Spleen (tissue), 7 donors: ENCODE data around the gene MAST4.

ENCODE experiments used
- POLR2A ChIP-seq, 3 donors: fragments of 450-650 bp; IDR thresholded peaks; one replicate each; pipeline ENCODE4 v1.5.1; 2017; ENCODE audit warnings: antibody characterized with exemption in 3 of 3, mild to moderate bottlenecking in 1 of 3
- POLR2AphosphoS5 ChIP-seq, 3 donors: sonication (generic); formaldehyde crosslinking; IDR thresholded peaks; one replicate each; pipeline ENCODE4 v1.5.1; 2017; ENCODE audit warnings: antibody characterized with exemption in 3 of 3
- TF ChIP-seq, protein P1 (sequence below), 11 experiments: fragments of 200-600 bp in 7 of 11; fragments of 450-650 bp in 4 of 11; sonication (generic) in 4 of 11; IDR thresholded peaks in 8 of 11; conservative IDR thresholded peaks in 3 of 11; 1 replicate in 7 of 11; 2 replicates in 4 of 11; pipeline versions ENCODE4 v1.4.0 to v1.8.0; 2016 to 2021; ENCODE audit warnings: antibody characterized with exemption in 11 of 11, inconsistent platforms in 4 of 11, mild to moderate bottlenecking in 1 of 11
- donor health status: DM: no; HTN: no; CAD: no; lungs with moderate emphysema.
- donor health status: DM: no; HTN: no; CAD: no.
- donor health status: DM: no; HTN: no; CAD: no.

DNA sequence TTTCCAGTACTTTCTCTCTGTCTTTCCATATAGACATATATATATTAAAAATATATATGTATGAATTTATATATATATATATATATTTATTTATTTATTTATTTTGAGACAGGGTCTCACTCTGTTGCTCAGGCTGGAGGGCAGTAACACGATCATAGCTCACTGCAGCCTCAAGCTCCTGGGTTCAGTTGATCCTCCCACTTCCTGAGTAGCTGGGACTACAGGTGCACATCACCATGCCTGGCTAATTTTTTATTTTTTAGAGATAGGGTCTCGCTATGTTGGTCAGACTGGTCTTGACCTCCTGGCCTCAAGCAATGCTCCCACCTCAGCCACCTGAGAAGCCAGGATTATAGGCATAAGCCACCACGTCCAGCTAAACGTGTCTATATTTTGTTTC lies 390.3 kb downstream of the MAST4 start:
- TF ChIP-seq, protein P1, sequence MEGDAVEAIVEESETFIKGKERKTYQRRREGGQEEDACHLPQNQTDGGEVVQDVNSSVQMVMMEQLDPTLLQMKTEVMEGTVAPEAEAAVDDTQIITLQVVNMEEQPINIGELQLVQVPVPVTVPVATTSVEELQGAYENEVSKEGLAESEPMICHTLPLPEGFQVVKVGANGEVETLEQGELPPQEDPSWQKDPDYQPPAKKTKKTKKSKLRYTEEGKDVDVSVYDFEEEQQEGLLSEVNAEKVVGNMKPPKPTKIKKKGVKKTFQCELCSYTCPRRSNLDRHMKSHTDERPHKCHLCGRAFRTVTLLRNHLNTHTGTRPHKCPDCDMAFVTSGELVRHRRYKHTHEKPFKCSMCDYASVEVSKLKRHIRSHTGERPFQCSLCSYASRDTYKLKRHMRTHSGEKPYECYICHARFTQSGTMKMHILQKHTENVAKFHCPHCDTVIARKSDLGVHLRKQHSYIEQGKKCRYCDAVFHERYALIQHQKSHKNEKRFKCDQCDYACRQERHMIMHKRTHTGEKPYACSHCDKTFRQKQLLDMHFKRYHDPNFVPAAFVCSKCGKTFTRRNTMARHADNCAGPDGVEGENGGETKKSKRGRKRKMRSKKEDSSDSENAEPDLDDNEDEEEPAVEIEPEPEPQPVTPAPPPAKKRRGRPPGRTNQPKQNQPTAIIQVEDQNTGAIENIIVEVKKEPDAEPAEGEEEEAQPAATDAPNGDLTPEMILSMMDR (IDR thresholded peaks at IDR 0.05 in 8 of 11, conservative IDR thresholded peaks at IDR 0.05 in 3 of 11): no peak
- TF ChIP-seq POLR2A (IDR thresholded peaks at IDR 0.05) (no peak), POLR2AphosphoS5 (IDR thresholded peaks at IDR 0.05) (no peak)
